Thoracic aorta (tissue), 2 donors: ENCODE data around the gene TMEM243. TPM values are rescaled to one million over a fixed set of nuclear protein-coding genes. Genes with fewer than 3 reads are reported as not detected.

Experiments
- ATAC-seq: fragments of 150-250 bp; one replicate; pipeline ENCODE4 v1.8.0; 2017; ENCODE audit warnings: low read depth; ENCODE audit not compliant: insufficient number of reproducible peaks, low FRiP score
- DNase-seq: peaks from one replicate; pipeline ENCODE4 v3.0.0-alpha.2; 2020; ENCODE audit warnings: low spot score
- H3K27ac ChIP-seq, 2 donors: fragments of 200-600 bp; sonication (generic); 1 replicate in 1 of 2; 2 replicates in 1 of 2; pipeline ENCODE4 v1.5.1; 2016; ENCODE audit warnings: mild to moderate bottlenecking in 2 of 2, moderate library complexity in 2 of 2
- H3K27me3 ChIP-seq: fragments of 200-600 bp; sonication (generic); replicated peaks from 2 replicates; pipeline ENCODE4 v1.6.0; 2016; ENCODE audit warnings: mild to moderate bottlenecking; ENCODE audit not compliant: insufficient read depth
- H3K36me3 ChIP-seq: fragments of 200-600 bp; sonication (generic); one replicate; pipeline ENCODE4 v1.5.1; 2016
- H3K4me1 ChIP-seq, 2 donors: fragments of 200-600 bp; sonication (generic); 1 replicate in 1 of 2; 2 replicates in 1 of 2; pipeline versions ENCODE4 v1.5.1 to v1.6.0; 2016; ENCODE audit warnings: low read depth in 2 of 2, mild to moderate bottlenecking in 1 of 2; ENCODE audit not compliant: control insufficient read depth in 1 of 2
- H3K4me3 ChIP-seq: fragments of 200-600 bp; sonication (generic); 2 replicates; pipeline ENCODE4 v1.5.1; 2016; ENCODE audit warnings: mild to moderate bottlenecking
- H3K9me3 ChIP-seq: fragments of 200-600 bp; sonication (generic); 2 replicates; pipeline ENCODE4 v1.5.1; 2016
- total RNA-seq, 2 donors: library from RNA; depleted of rRNA; stranded (reverse); fragments of >200 nt; gene quantifications; one replicate each; pipeline versions ENCODE4 v1.1.0 to v1.2.3, GENCODE V29; 2016
- TF ChIP-seq, protein P1 (sequence below): fragments of 200-600 bp; sonication (generic); IDR thresholded peaks from one replicate; pipeline ENCODE4 v1.5.1; 2019; ENCODE audit warnings: antibody characterized with exemption

TMEM243 gene
- total RNA-seq, 2 donors from 2014 or later: 30.6 to 31.3 TPM

DNA sequence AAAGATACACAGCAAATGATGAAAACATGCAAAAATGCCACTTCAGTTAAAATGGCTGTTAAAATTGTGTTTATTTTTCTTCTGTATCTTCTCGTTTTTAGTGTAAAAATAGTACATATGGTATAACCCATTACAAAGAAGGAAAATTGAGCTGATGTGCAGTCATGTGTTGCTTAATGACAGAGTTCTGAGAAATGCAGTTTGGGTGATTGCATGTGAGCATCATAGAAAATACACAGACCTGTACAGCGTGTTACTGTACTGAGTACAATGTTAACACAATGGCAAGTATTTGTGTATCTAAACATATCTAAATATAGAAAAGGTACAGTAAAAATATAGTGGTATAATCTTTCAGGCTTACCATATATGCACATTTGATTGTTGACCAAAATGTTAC, 60.0 kb downstream of the TMEM243 start:
- TF ChIP-seq, protein P1, sequence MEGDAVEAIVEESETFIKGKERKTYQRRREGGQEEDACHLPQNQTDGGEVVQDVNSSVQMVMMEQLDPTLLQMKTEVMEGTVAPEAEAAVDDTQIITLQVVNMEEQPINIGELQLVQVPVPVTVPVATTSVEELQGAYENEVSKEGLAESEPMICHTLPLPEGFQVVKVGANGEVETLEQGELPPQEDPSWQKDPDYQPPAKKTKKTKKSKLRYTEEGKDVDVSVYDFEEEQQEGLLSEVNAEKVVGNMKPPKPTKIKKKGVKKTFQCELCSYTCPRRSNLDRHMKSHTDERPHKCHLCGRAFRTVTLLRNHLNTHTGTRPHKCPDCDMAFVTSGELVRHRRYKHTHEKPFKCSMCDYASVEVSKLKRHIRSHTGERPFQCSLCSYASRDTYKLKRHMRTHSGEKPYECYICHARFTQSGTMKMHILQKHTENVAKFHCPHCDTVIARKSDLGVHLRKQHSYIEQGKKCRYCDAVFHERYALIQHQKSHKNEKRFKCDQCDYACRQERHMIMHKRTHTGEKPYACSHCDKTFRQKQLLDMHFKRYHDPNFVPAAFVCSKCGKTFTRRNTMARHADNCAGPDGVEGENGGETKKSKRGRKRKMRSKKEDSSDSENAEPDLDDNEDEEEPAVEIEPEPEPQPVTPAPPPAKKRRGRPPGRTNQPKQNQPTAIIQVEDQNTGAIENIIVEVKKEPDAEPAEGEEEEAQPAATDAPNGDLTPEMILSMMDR: no peak
- H3K4me3 ChIP-seq: no peak overlapping the region
- peaks cover 32 to 48% of the 10 kb centered on the region in 2 donors for H3K4me1 ChIP-seq
- DNase-seq: no peak
- H3K27me3 ChIP-seq: no peaks in the 10 kb centered on the region
- no peak overlapping the region for H3K27ac ChIP-seq
- no peaks in the 10 kb centered on the region for H3K36me3 ChIP-seq
- H3K9me3 ChIP-seq: no peaks in the 10 kb centered on the region
- no peak for ATAC-seq

DNA sequence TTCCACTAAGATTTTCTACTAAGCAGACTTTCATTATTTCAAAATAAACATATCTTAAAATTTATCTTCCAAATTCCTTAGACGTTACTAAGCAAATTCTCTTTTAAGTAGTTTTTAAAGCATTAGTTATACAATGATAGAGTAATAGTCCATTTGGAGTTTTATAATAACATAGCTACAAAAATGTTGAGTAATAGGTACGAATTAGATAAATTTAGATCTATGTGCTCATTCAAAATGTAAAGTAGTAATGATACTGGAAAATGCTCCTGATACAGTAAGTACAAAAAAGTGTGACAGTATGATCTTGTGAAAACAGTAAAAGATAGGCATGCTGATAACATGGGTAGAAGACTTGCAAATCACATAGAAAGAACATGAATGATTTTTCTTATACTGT, 62.8 kb downstream of the TMEM243 start:
- TF ChIP-seq, protein P1: no peak
- Histone ChIP-seq H3K4me3 (peak overlapping the region; percentile 24), H3K9me3 (no peaks in the 10 kb centered on the region), H3K4me1 (peaks cover 36 to 58% of the 10 kb centered on the region in 2 donors), H3K36me3 (no peaks in the 10 kb centered on the region), H3K27me3 (no peaks in the 10 kb centered on the region), H3K27ac (peak overlapping the region in 1 of 2 donors; percentile 63)
- no peak for DNase-seq
- ATAC-seq: no peak

DNA sequence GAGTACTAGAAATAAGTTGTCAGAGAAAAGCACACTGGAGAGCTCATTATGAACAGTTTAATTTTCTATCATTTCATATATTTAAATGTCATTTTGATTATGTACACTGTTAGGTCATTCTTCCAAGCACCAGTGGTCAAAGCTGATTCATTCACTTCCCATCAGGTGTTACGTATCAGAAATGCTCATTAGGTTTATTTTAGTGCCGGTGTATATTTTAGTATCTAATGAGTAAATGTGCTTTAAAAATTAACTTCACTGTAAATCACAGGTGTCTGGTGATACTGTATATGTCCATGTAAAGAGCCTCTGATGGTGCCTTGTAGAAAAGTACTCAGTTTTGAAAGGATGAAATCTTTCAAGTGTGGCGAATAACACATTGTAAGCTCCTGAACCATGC, 63.7 kb downstream of the TMEM243 start:
- Histone ChIP-seq H3K9me3 (no peaks in the 10 kb centered on the region), H3K27me3 (no peaks in the 10 kb centered on the region), H3K4me1 (peaks cover 39 to 64% of the 10 kb centered on the region in 2 donors), H3K4me3 (peak overlapping the region; percentile 24), H3K36me3 (no peaks in the 10 kb centered on the region), H3K27ac (peak overlapping the region in 1 of 2 donors; percentile 63)
- TF ChIP-seq, protein P1: no peak
- DNase-seq: no peak
- no peak for ATAC-seq

DNA sequence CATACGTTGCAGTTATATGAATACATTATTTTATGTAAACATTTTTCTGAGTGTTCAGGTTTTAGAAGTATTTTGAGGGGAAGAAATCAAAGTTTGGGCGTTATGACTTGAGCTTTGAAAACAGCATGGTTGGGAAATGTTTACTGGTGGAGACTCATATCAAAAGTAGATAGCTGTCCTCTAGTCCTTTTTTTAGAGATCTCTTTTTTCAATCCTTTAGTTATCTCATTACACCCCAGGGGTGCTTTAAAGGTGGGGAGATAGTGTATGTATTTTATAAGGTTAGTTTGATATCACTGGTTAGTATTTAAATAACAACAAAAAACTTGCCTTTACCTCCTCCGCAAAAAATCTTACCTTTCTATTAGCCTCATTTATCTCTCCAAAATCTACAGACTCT, 65.0 kb downstream of the TMEM243 start:
- H3K4me3 ChIP-seq: peak overlapping the region; percentile 89
- no peaks in the 10 kb centered on the region for H3K27me3 ChIP-seq
- no peaks in the 10 kb centered on the region for H3K36me3 ChIP-seq
- H3K4me1 ChIP-seq: peaks cover 39 to 58% of the 10 kb centered on the region in 2 donors
- peak overlapping the region in 1 of 2 donors; percentile 98 for H3K27ac ChIP-seq
- TF ChIP-seq, protein P1: no peak
- no peak for ATAC-seq
- DNase-seq: no peak
- H3K9me3 ChIP-seq: no peaks in the 10 kb centered on the region

DNA sequence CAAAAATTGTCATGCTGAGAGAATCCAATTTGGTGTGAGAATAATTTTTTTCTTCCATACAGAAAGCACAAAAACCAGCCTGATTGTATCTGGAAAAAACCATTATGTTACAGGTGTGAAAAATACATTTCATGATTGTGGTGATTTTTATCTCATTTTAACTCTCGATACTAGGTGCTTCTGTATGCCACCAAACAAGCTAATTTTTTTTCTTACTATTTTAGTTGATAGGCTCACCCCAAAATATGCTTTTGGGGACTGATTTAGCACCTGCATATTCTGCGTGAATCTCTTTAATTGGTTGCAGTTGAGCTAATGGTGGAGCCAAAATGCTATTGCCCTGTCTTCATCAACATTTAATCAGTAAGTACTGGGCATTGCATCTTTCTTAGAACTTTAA, 65.4 kb downstream of the TMEM243 start:
- Histone ChIP-seq H3K4me1 (peaks cover 36 to 54% of the 10 kb centered on the region in 2 donors), H3K36me3 (no peaks in the 10 kb centered on the region), H3K27me3 (no peaks in the 10 kb centered on the region), H3K9me3 (no peaks in the 10 kb centered on the region), H3K4me3 (peak overlapping the region; percentile 89), H3K27ac (peak overlapping the region; percentile 98)
- DNase-seq: no peak
- TF ChIP-seq, protein P1: no peak
- ATAC-seq: no peak
